GM12874 (cell line): ENCODE data around the gene LIN7B.

Source experiments
- CTCF ChIP-seq: IDR thresholded peaks from 2 replicates; pipeline ENCODE4 v1.5.1; 2011; ENCODE audit warnings: low read depth, mild to moderate bottlenecking, control low read depth, low read length, moderate library complexity; ENCODE audit not compliant: insufficient read depth

The LIN7B gene

GRCh38 chr19:49071860-49072547 lies 42.2 kb upstream of the LIN7B start:
- TF ChIP-seq CTCF: no peak

GRCh38 chr19:49073514-49074378 lies 40.4 kb upstream of the LIN7B start:
- TF ChIP-seq CTCF: peak; percentile 28; the same call in 1 of the 2 replicates

- peak; percentile 60 for TF ChIP-seq CTCF
Observed at GRCh38 chr19:49074869-49075268, 39.3 kb upstream of the LIN7B start.

GRCh38 chr19:49080392-49080791 lies 33.8 kb upstream of the LIN7B start:
- TF ChIP-seq CTCF: no peak

- TF ChIP-seq CTCF: no peak
Observed at GRCh38 chr19:49081273-49081672, 32.9 kb upstream of the LIN7B start.

GRCh38 chr19:49084206-49085019 lies 29.8 kb upstream of the LIN7B start:
- no peak for TF ChIP-seq CTCF
